Endodermal cell (in vitro differentiated cells): ENCODE data around the gene TAS2R8. TPM values are rescaled to one million over a fixed set of nuclear protein-coding genes. Genes with fewer than 3 reads are reported as not detected.
"Not testable (repeated sequence)": the region's sequence is repeated elsewhere in the genome, so short reads cannot be mapped to it uniquely, and the experiment has no call there.

Source experiments
- DNase-seq: peaks from one replicate; pipeline ENCODE4 v3.0.0-alpha.2; 2017
- H3K27ac ChIP-seq: 2 replicates; pipeline ENCODE4 v1.5.1; 2013; ENCODE audit warnings: mild to moderate bottlenecking, low read depth, low read length, moderate library complexity
- H3K27me3 ChIP-seq: 2 replicates; pipeline ENCODE4 v1.6.1; 2013; ENCODE audit warnings: mild to moderate bottlenecking, low read length, moderate library complexity; ENCODE audit not compliant: insufficient read depth, control insufficient read depth, poor library complexity, severe bottlenecking
- H3K36me3 ChIP-seq: 2 replicates; pipeline ENCODE4 v1.7.0; 2013; ENCODE audit warnings: mild to moderate bottlenecking, low read length, moderate library complexity; ENCODE audit not compliant: control insufficient read depth, insufficient read depth
- H3K4me1 ChIP-seq: one replicate; pipeline ENCODE4 v1.7.0; 2013; ENCODE audit warnings: low read length; ENCODE audit not compliant: control insufficient read depth, insufficient read depth
- H3K4me3 ChIP-seq: 2 replicates; pipeline ENCODE4 v1.5.1; 2013; ENCODE audit warnings: mild to moderate bottlenecking, low read length, moderate library complexity
- H3K9ac ChIP-seq: 2 replicates; pipeline ENCODE4 v1.6.1; 2013; ENCODE audit warnings: mild to moderate bottlenecking, low read length, moderate library complexity; ENCODE audit not compliant: poor library complexity, severe bottlenecking; ENCODE audit errors: extremely low read depth
- H3K9me3 ChIP-seq: 2 replicates; pipeline ENCODE4 v1.6.1; 2013; ENCODE audit warnings: mild to moderate bottlenecking, low read length, moderate library complexity; ENCODE audit not compliant: control insufficient read depth
- H3K27ac Mint-ChIP-seq: 2 replicates; pipeline ENCODE4 v1.8.0; 2020; ENCODE audit warnings: mixed read lengths
- H3K27me3 Mint-ChIP-seq: 2 replicates; pipeline ENCODE4 v1.8.0; 2021; ENCODE audit warnings: mild to moderate bottlenecking, mixed read lengths; ENCODE audit not compliant: insufficient read depth
- H3K36me3 Mint-ChIP-seq: 2 replicates; pipeline ENCODE4 v1.8.0; 2020; ENCODE audit warnings: low read depth, mixed read lengths
- H3K4me1 Mint-ChIP-seq: 2 replicates; pipeline ENCODE4 v1.8.0; 2020; ENCODE audit warnings: mixed read lengths
- H3K4me3 Mint-ChIP-seq: 2 replicates; pipeline ENCODE4 v1.8.0; 2020; ENCODE audit warnings: mild to moderate bottlenecking, moderate library complexity, mixed read lengths
- H3K9me3 Mint-ChIP-seq: 2 replicates; pipeline ENCODE4 v1.8.0; 2020; ENCODE audit warnings: mild to moderate bottlenecking, mixed read lengths
- CTCF ChIP-seq: fragments of 200-600 bp; sonication (generic); conservative IDR thresholded peaks from 2 replicates; pipeline ENCODE4 v1.5.0; 2021; ENCODE audit warnings: antibody characterized with exemption, mild to moderate bottlenecking
- WGBS, 2 experiments: methylation state at CpG; one replicate each; pipeline versions ENCODE4 v1.1.5 to v1.1.7; 2013; ENCODE audit warnings: missing lambda C conversion rate in 2 of 2, mixed read lengths in 1 of 2; ENCODE audit not compliant: insufficient coverage in 1 of 2, insufficient read length in 1 of 2; 5-methylcytosine and 5-hydroxymethylcytosine counted together
- total RNA-seq, 2 donors: library from RNA; stranded (reverse); fragmentation: NEBNext Ultra II Directional in 1 of 2; extraction: Animal tissue kit (Norgen Biotek cat#: 25700) in 1 of 2; gene quantifications; 2 replicates in 1 of 2; 3 replicates in 1 of 2; pipeline ENCODE4 v1.2.1, GENCODE V29; 2021

Gene TAS2R8
- total RNA-seq, 2 donors from 2014 or later: not detected

- Histone ChIP-seq H3K9me3 (peaks cover 4% of the 10 kb centered on the region), H3K4me1 (no peaks in the 10 kb centered on the region), H3K36me3 (no peaks in the 10 kb centered on the region), H3K27me3 (no peaks in the 10 kb centered on the region), H3K9ac (no peak overlapping the region), H3K4me3 (no peak overlapping the region), H3K27ac (no peak overlapping the region)
- peaks cover 10% of the 10 kb centered on the region for H3K9me3 Mint-ChIP-seq
- H3K27me3 Mint-ChIP-seq: no peaks in the 10 kb centered on the region
- no peaks in the 10 kb centered on the region for H3K36me3 Mint-ChIP-seq
- H3K4me1 Mint-ChIP-seq: peaks cover 10% of the 10 kb centered on the region
- H3K4me3 Mint-ChIP-seq: no peak overlapping the region
- no peak for DNase-seq
- 82 to 100% methylated on average over 1 to 2 of the region's 2 CpGs for WGBS, 2 experiments
- H3K27ac Mint-ChIP-seq: no peak overlapping the region
- TF ChIP-seq CTCF: no peak
These were observed 12.9 kb downstream of the TAS2R8 start for GRCh38 chr12:10794222-10794621.

- not testable (repeated sequence) for H3K9me3 Mint-ChIP-seq, H3K9me3 ChIP-seq, H3K27me3 ChIP-seq, H3K36me3 ChIP-seq, H3K4me1 ChIP-seq, DNase-seq, H3K4me3 ChIP-seq, H3K4me1 Mint-ChIP-seq, H3K9ac ChIP-seq, H3K36me3 Mint-ChIP-seq, H3K4me3 Mint-ChIP-seq, H3K27ac ChIP-seq, H3K27ac Mint-ChIP-seq, H3K27me3 Mint-ChIP-seq
- 87 to 92% methylated on average over 4 of the region's 4 CpGs for WGBS, 2 experiments
These were observed 15.3 kb downstream of the TAS2R8 start for GRCh38 chr12:10791769-10792168.

GRCh38 chr12:10783252-10783651 is 23.8 kb downstream of the TAS2R8 start:
- 91 to 100% methylated on average over 3 to 5 of the region's 5 CpGs for WGBS, 2 experiments

More at GRCh38 chr12:10783252-10783651, 23.8 kb downstream of the TAS2R8 start:
- TF ChIP-seq CTCF: no peak
- H3K36me3 ChIP-seq: no peaks in the 10 kb centered on the region
- Mint-ChIP-seq H3K36me3 (no peaks in the 10 kb centered on the region), H3K27me3 (no peaks in the 10 kb centered on the region), H3K27ac (no peak overlapping the region), H3K4me3 (no peak overlapping the region), H3K9me3 (no peaks in the 10 kb centered on the region), H3K4me1 (peaks cover 10% of the 10 kb centered on the region)
- DNase-seq: no peak
- no peak overlapping the region for H3K9ac ChIP-seq
- H3K9me3 ChIP-seq: no peaks in the 10 kb centered on the region
- no peaks in the 10 kb centered on the region for H3K4me1 ChIP-seq
- H3K27ac ChIP-seq: no peak overlapping the region
- H3K4me3 ChIP-seq: no peak overlapping the region
- no peaks in the 10 kb centered on the region for H3K27me3 ChIP-seq
